H1 (cell line): ENCODE results near the gene RBM10. TPM values are rescaled to one million over a fixed set of nuclear protein-coding genes. Genes with fewer than 3 reads are reported as not detected.

Experiments
- BACH1 ChIP-seq: IDR thresholded peaks from 2 replicates; pipeline ENCODE4 v1.6.1; 2012; ENCODE audit warnings: low read length, improper control_type of control experiment
- HDAC2 ChIP-seq, 2 experiments: fragments of 300-600 bp in 1 of 2; sonication (generic) in 1 of 2; IDR thresholded peaks; 2 replicates each; pipeline ENCODE4 v1.6.1; 2011 to 2012; ENCODE audit warnings: low read depth in 2 of 2, low read length in 2 of 2, mild to moderate bottlenecking in 2 of 2, moderate library complexity in 2 of 2, borderline replicate concordance in 1 of 2, inconsistent platforms in 1 of 2
- YY1 ChIP-seq: IDR thresholded peaks from 2 replicates; pipeline ENCODE4 v1.6.1; 2011; ENCODE audit warnings: low read depth, mild to moderate bottlenecking, low read length
- polyA plus RNA-seq, 7 experiments: library from polyadenylated mRNA; depleted of rRNA in 3 of 7; stranded (reverse) in 5 of 7; unstranded in 2 of 7; fragments of >200 nt in 5 of 7; fragments of 200-250 nt in 2 of 7; gene quantifications; 1 replicate in 5 of 7; 2 replicates in 1 of 7; 4 replicates in 1 of 7; pipeline versions ENCODE4 v1.2.1 to v1.2.3, GENCODE V29; 2011 to 2013; ENCODE audit warnings: missing spikeins in 2 of 7, mixed read lengths in 2 of 7
- total RNA-seq: library from RNA; stranded (reverse); fragmentation: NEBNext Ultra II Directional; extraction: Animal tissue kit (Norgen Biotek cat#: 25700); gene quantifications from 2 replicates; pipeline ENCODE4 v1.2.1, GENCODE V29; 2021
- TF ChIP-seq, protein P1 (sequence below): fragments of 300-600 bp; sonication (generic); IDR thresholded peaks from 2 replicates; pipeline ENCODE4 v1.7.1; 2012; ENCODE audit warnings: low read length, moderate library complexity, mild to moderate bottlenecking, inconsistent platforms; ENCODE audit not compliant: insufficient replicate concordance

Gene RBM10
- total and polyA plus RNA-seq, 2 of the 8 experiments (the other 6 are each of a cell fraction or from before 2014, with no cell fraction given), result 35.7 to 64.0 TPM

DNA sequence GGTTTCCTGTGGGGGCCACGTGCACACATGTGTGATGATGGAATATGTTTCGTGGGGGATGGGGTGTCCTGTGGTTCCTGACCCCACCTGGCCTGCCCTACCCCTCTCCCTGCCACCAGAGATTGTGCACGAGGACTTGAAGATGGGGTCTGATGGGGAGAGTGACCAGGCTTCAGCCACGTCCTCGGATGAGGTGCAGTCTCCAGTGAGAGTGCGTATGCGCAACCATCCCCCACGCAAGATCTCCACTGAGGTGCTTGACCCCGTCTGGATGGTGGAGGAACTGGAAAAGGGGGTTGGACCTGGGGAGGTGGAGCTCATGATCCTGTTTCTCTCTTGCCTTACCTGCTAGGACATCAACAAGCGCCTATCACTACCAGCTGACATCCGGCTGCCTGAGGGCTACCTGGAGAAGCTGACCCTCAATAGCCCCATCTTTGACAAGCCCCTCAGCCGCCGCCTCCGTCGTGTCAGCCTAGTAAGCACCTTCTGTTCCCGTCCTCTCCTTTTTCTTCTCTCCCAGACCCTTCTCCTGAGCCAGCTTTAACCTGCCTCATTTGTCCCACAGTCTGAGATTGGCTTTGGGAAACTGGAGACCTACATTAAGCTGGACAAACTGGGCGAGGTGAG, 79.4 kb downstream of the RBM10 start (continued):
- TF ChIP-seq, protein P1, sequence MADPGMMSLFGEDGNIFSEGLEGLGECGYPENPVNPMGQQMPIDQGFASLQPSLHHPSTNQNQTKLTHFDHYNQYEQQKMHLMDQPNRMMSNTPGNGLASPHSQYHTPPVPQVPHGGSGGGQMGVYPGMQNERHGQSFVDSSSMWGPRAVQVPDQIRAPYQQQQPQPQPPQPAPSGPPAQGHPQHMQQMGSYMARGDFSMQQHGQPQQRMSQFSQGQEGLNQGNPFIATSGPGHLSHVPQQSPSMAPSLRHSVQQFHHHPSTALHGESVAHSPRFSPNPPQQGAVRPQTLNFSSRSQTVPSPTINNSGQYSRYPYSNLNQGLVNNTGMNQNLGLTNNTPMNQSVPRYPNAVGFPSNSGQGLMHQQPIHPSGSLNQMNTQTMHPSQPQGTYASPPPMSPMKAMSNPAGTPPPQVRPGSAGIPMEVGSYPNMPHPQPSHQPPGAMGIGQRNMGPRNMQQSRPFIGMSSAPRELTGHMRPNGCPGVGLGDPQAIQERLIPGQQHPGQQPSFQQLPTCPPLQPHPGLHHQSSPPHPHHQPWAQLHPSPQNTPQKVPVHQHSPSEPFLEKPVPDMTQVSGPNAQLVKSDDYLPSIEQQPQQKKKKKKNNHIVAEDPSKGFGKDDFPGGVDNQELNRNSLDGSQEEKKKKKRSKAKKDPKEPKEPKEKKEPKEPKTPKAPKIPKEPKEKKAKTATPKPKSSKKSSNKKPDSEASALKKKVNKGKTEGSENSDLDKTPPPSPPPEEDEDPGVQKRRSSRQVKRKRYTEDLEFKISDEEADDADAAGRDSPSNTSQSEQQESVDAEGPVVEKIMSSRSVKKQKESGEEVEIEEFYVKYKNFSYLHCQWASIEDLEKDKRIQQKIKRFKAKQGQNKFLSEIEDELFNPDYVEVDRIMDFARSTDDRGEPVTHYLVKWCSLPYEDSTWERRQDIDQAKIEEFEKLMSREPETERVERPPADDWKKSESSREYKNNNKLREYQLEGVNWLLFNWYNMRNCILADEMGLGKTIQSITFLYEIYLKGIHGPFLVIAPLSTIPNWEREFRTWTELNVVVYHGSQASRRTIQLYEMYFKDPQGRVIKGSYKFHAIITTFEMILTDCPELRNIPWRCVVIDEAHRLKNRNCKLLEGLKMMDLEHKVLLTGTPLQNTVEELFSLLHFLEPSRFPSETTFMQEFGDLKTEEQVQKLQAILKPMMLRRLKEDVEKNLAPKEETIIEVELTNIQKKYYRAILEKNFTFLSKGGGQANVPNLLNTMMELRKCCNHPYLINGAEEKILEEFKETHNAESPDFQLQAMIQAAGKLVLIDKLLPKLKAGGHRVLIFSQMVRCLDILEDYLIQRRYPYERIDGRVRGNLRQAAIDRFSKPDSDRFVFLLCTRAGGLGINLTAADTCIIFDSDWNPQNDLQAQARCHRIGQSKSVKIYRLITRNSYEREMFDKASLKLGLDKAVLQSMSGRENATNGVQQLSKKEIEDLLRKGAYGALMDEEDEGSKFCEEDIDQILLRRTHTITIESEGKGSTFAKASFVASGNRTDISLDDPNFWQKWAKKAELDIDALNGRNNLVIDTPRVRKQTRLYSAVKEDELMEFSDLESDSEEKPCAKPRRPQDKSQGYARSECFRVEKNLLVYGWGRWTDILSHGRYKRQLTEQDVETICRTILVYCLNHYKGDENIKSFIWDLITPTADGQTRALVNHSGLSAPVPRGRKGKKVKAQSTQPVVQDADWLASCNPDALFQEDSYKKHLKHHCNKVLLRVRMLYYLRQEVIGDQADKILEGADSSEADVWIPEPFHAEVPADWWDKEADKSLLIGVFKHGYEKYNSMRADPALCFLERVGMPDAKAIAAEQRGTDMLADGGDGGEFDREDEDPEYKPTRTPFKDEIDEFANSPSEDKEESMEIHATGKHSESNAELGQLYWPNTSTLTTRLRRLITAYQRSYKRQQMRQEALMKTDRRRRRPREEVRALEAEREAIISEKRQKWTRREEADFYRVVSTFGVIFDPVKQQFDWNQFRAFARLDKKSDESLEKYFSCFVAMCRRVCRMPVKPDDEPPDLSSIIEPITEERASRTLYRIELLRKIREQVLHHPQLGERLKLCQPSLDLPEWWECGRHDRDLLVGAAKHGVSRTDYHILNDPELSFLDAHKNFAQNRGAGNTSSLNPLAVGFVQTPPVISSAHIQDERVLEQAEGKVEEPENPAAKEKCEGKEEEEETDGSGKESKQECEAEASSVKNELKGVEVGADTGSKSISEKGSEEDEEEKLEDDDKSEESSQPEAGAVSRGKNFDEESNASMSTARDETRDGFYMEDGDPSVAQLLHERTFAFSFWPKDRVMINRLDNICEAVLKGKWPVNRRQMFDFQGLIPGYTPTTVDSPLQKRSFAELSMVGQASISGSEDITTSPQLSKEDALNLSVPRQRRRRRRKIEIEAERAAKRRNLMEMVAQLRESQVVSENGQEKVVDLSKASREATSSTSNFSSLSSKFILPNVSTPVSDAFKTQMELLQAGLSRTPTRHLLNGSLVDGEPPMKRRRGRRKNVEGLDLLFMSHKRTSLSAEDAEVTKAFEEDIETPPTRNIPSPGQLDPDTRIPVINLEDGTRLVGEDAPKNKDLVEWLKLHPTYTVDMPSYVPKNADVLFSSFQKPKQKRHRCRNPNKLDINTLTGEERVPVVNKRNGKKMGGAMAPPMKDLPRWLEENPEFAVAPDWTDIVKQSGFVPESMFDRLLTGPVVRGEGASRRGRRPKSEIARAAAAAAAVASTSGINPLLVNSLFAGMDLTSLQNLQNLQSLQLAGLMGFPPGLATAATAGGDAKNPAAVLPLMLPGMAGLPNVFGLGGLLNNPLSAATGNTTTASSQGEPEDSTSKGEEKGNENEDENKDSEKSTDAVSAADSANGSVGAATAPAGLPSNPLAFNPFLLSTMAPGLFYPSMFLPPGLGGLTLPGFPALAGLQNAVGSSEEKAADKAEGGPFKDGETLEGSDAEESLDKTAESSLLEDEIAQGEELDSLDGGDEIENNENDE, result no peak
- TF ChIP-seq BACH1 (no peak), YY1 (no peak), HDAC2 (IDR thresholded peaks at IDR 0.05; ENCODE audit: borderline replicate concordance in 1 of 2, low read depth in 2 of 2, low read length in 2 of 2) (no peak)
